WTC11 (cell line): ENCODE measurements around the gene SLC16A10.

ENCODE experiments used
- ATF6 ChIP-seq: sonication (generic); formaldehyde crosslinking; IDR thresholded peaks from 2 replicates; pipeline ENCODE4 v1.8.1; 2023; ENCODE audit warnings: mild to moderate bottlenecking, missing genetic modification reagents
- CREM ChIP-seq: sonication (generic); formaldehyde crosslinking; IDR thresholded peaks from 2 replicates; pipeline ENCODE4 v1.8.1; 2022; ENCODE audit warnings: mild to moderate bottlenecking, missing genetic modification reagents, moderate library complexity
- ESRRA ChIP-seq: sonication (generic); formaldehyde crosslinking; IDR thresholded peaks from 2 replicates; pipeline ENCODE4 v1.8.1; 2022; ENCODE audit warnings: mild to moderate bottlenecking, missing genetic modification reagents, borderline replicate concordance
- FOXK1 ChIP-seq: sonication (generic); formaldehyde crosslinking; IDR thresholded peaks from 2 replicates; pipeline ENCODE4 v1.8.0; 2022; ENCODE audit warnings: mild to moderate bottlenecking, moderate library complexity, missing genetic modification reagents
- GRHL2 ChIP-seq: fragments of 250-450 bp; sonication (Bioruptor Pico); IDR thresholded peaks from 2 replicates; pipeline ENCODE4 v1.8.0; 2022; ENCODE audit warnings: mild to moderate bottlenecking, moderate library complexity; ENCODE audit not compliant: insufficient replicate concordance, severe bottlenecking
- JUN ChIP-seq: sonication (generic); formaldehyde crosslinking; IDR thresholded peaks from 2 replicates; pipeline ENCODE4 v1.8.0; 2023; ENCODE audit warnings: mild to moderate bottlenecking, missing genetic modification reagents
- NR3C1 ChIP-seq: sonication (generic); formaldehyde crosslinking; conservative IDR thresholded peaks from 2 replicates; pipeline ENCODE4 v1.8.1; 2023; ENCODE audit warnings: low read depth, mild to moderate bottlenecking, missing genetic modification reagents
- RELA ChIP-seq: sonication (generic); formaldehyde crosslinking; IDR thresholded peaks from 2 replicates; pipeline ENCODE4 v1.8.1; 2022; ENCODE audit warnings: missing genetic modification reagents, mild to moderate bottlenecking, borderline replicate concordance
- SMAD3 ChIP-seq: sonication (generic); formaldehyde crosslinking; IDR thresholded peaks from 2 replicates; pipeline ENCODE4 v1.8.0; 2022; ENCODE audit warnings: missing genetic modification reagents, mild to moderate bottlenecking, borderline replicate concordance
- SP1 ChIP-seq: sonication (generic); formaldehyde crosslinking; conservative IDR thresholded peaks from 2 replicates; pipeline ENCODE4 v1.8.1; 2022; ENCODE audit warnings: missing genetic modification reagents
- ZNF121 ChIP-seq: sonication (generic); formaldehyde crosslinking; IDR thresholded peaks from 2 replicates; pipeline ENCODE4 v1.8.0; 2023; ENCODE audit warnings: missing genetic modification reagents
- TF ChIP-seq, protein P1 (sequence below): fragments of 200-600 bp; IDR thresholded peaks from 2 replicates; pipeline ENCODE4 v1.8.0; 2022; ENCODE audit warnings: antibody characterized with exemption
- TF ChIP-seq, protein P2 (sequence below): sonication (generic); formaldehyde crosslinking; IDR thresholded peaks from 2 replicates; pipeline ENCODE4 v1.8.1; 2022; ENCODE audit warnings: low read depth, missing genetic modification reagents, borderline replicate concordance
- TF ChIP-seq, protein P3 (sequence below): fragments of 250-450 bp; sonication (Bioruptor Pico); conservative IDR thresholded peaks from 2 replicates; pipeline ENCODE4 v1.9.0; 2021; ENCODE audit warnings: mild to moderate bottlenecking

GRCh38 chr6:111199935-111200334 lies 112.6 kb downstream of the SLC16A10 start:
- TF ChIP-seq SP1 (CRISPR knock-in tag) (no peak), JUN (CRISPR knock-in tag) (no peak), CREM (no peak), ESRRA (CRISPR knock-in tag) (no peak), ZNF121 (CRISPR knock-in tag) (no peak), RELA (CRISPR knock-in tag) (no peak), GRHL2 (CRISPR knock-in tag) (no peak), FOXK1 (no peak), ATF6 (no peak), SMAD3 (no peak), NR3C1 (no peak)
- TF ChIP-seq, protein P1, sequence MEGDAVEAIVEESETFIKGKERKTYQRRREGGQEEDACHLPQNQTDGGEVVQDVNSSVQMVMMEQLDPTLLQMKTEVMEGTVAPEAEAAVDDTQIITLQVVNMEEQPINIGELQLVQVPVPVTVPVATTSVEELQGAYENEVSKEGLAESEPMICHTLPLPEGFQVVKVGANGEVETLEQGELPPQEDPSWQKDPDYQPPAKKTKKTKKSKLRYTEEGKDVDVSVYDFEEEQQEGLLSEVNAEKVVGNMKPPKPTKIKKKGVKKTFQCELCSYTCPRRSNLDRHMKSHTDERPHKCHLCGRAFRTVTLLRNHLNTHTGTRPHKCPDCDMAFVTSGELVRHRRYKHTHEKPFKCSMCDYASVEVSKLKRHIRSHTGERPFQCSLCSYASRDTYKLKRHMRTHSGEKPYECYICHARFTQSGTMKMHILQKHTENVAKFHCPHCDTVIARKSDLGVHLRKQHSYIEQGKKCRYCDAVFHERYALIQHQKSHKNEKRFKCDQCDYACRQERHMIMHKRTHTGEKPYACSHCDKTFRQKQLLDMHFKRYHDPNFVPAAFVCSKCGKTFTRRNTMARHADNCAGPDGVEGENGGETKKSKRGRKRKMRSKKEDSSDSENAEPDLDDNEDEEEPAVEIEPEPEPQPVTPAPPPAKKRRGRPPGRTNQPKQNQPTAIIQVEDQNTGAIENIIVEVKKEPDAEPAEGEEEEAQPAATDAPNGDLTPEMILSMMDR, result no peak
- TF ChIP-seq, protein P2, sequence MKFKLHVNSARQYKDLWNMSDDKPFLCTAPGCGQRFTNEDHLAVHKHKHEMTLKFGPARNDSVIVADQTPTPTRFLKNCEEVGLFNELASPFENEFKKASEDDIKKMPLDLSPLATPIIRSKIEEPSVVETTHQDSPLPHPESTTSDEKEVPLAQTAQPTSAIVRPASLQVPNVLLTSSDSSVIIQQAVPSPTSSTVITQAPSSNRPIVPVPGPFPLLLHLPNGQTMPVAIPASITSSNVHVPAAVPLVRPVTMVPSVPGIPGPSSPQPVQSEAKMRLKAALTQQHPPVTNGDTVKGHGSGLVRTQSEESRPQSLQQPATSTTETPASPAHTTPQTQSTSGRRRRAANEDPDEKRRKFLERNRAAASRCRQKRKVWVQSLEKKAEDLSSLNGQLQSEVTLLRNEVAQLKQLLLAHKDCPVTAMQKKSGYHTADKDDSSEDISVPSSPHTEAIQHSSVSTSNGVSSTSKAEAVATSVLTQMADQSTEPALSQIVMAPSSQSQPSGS, result no peak
- TF ChIP-seq, protein P3, sequence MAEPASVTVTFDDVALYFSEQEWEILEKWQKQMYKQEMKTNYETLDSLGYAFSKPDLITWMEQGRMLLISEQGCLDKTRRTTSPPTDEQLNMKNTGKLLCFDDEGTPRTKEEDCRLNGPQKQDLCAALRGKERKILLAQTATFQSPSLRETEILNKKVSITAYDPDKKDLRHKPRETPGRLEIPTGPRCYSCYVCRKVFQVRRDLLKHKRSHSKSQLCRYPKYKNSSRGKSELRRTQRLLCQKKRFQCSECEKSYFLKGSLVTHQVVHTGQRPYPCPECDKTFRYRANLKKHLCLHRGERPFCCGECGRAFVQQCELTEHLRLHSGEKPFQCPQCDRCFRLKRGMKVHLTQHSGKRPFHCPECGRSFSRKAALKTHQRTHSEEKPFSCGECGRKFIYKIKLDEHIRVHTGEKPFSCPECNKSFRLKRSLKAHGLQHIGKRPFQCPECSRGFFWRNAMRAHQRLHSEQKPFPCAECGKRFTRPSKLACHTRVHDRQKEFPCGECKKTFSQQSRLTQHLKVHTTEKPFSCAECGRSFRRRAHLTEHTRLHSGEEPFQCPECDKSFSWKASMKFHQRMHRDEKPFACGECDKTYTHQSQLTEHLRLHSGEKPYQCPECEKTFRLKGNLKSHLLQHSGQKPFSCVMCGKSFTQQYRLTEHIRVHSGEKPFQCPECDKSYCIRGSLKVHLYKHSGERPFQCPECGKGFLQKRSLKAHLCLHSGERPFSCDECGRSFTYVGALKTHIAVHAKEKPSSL (CRISPR knock-in tag), result no peak
